ENCODE results near the gene PHACTR4. TPM values are rescaled to one million over a fixed set of nuclear protein-coding genes. Genes with fewer than 3 reads are reported as not detected.

The PHACTR4 gene
- total RNA-seq, 1 experiment from 2014 or later, result 35.5 TPM

DNA sequence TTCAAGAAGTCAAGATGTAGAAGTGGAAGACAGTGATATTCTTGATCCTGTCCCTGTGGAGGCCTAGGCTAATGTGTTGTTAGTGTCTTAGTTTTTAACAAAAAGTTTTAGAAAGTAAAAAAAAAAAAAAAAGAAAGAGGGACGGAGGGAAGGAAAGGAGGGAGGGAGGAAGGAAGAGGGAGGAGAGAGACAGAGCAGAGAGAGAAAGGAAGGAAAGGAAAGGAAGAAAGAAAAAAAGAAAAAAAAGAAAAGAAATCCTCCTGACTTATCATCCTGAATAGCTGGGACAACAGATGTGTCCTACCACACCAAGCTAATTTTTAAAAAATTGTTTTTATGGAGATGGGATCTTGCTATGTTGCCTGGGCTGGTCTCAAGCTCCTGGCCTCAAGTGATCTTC lies 24.6 kb downstream of the PHACTR4 start:
- intact Hi-C loops (cut with micrococcal nuclease; ENCODE audit: unreplicated experiment), result no loop called here
- no peaks in the 10 kb centered on the region for H3K27me3 ChIP-seq (replicated peaks; ENCODE audit: control insufficient read depth, insufficient read depth, low read length)
- no peak for TF ChIP-seq CTCF (IDR thresholded peaks at IDR 0.05; ENCODE audit: insufficient read depth in 1 of 2, low read depth in 1 of 2, low read length in 1 of 2, severe bottlenecking in 1 of 2, unreplicated experiment in 1 of 2)
- H3K9me3 ChIP-seq, result no peaks in the 10 kb centered on the region
- H3K36me3 Mint-ChIP-seq (ENCODE audit: insufficient read depth, unreplicated experiment), result peaks cover 8% of the 10 kb centered on the region
- no peak overlapping the region for H3K4me3 Mint-ChIP-seq (ENCODE audit: unreplicated experiment)
- H3K9me3 Mint-ChIP-seq (ENCODE audit: unreplicated experiment), result no peaks in the 10 kb centered on the region
- H3K27me3 Mint-ChIP-seq (ENCODE audit: insufficient read depth, unreplicated experiment), result no peaks in the 10 kb centered on the region
- H3K4me3 ChIP-seq (ENCODE audit: low read depth, low read length), result no peak overlapping the region
- no peak for DNase-seq
- H3K4me1 Mint-ChIP-seq (ENCODE audit: low read depth, unreplicated experiment), result no peaks in the 10 kb centered on the region
- no peaks in the 10 kb centered on the region for H3K4me1 ChIP-seq
- no TSS peak for BruUV-seq (replicated peaks)
- ChIA-PET CTCF (interaction anchor here (0.6 kb wide), 1 partner anchor 481 kb away, joined by 3 read pairs; no protein-coding TSS in a partner anchor), POLR2A (no interaction called here)
- H3K36me3 ChIP-seq (ENCODE audit: control insufficient read depth, insufficient read depth, low read length), result no peaks in the 10 kb centered on the region
- no peak overlapping the region for H3K27ac Mint-ChIP-seq (ENCODE audit: unreplicated experiment)

- ChIA-PET POLR2A (no interaction called here), CTCF (interaction anchor here (0.7 kb wide), 1 partner anchor 15 kb away, joined by 3 read pairs; no protein-coding TSS in a partner anchor)
- H3K9me3 Mint-ChIP-seq (ENCODE audit: unreplicated experiment), result no peaks in the 10 kb centered on the region
- no peaks in the 10 kb centered on the region for H3K27me3 Mint-ChIP-seq (ENCODE audit: insufficient read depth, unreplicated experiment)
- Histone ChIP-seq H3K27me3 (replicated peaks; ENCODE audit: control insufficient read depth, insufficient read depth, low read length) (no peaks in the 10 kb centered on the region), H3K4me1 (no peaks in the 10 kb centered on the region), H3K4me3 (ENCODE audit: low read depth, low read length) (no peak overlapping the region), H3K36me3 (ENCODE audit: control insufficient read depth, insufficient read depth, low read length) (no peaks in the 10 kb centered on the region), H3K9me3 (no peaks in the 10 kb centered on the region)
- H3K4me3 Mint-ChIP-seq (ENCODE audit: unreplicated experiment), result no peak overlapping the region
- H3K4me1 Mint-ChIP-seq (ENCODE audit: low read depth, unreplicated experiment), result peaks cover 6% of the 10 kb centered on the region
- peaks cover 8% of the 10 kb centered on the region for H3K36me3 Mint-ChIP-seq (ENCODE audit: insufficient read depth, unreplicated experiment)
- H3K27ac Mint-ChIP-seq (ENCODE audit: unreplicated experiment), result no peak overlapping the region
- intact Hi-C loops (cut with micrococcal nuclease; ENCODE audit: unreplicated experiment), result no loop called here
- no peak for TF ChIP-seq CTCF (IDR thresholded peaks at IDR 0.05; ENCODE audit: insufficient read depth in 1 of 2, low read depth in 1 of 2, low read length in 1 of 2, severe bottlenecking in 1 of 2, unreplicated experiment in 1 of 2)
- no peak for DNase-seq
- BruUV-seq (replicated peaks), result no TSS peak
Measured at GRCh38 chr1:28395181-28395580, 25.6 kb downstream of the PHACTR4 start.

DNA sequence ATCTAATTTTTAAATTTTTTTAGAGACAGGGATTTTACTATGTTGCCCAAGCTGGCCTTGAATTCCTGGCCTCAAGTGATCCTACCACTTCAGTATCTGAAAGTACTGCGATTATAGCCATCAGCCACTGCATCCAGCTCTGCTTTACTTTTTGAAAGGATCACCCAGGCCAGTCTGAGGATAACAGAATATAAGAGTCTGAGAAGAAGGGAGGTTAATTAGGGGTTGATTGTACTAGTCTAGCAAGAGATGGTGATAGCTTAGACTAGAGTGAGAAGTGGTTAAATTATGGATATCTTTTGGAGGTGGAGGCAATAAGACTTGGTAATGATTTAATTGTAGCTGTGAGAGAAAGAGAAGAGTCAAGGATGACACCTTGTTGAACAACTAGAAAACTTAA lies 32.2 kb downstream of the PHACTR4 start:
- no peak for DNase-seq
- Histone ChIP-seq H3K4me3 (ENCODE audit: low read depth, low read length) (no peak overlapping the region), H3K36me3 (ENCODE audit: control insufficient read depth, insufficient read depth, low read length) (no peaks in the 10 kb centered on the region), H3K27me3 (replicated peaks; ENCODE audit: control insufficient read depth, insufficient read depth, low read length) (no peaks in the 10 kb centered on the region), H3K9me3 (no peaks in the 10 kb centered on the region), H3K4me1 (no peaks in the 10 kb centered on the region)
- Mint-ChIP-seq H3K4me1 (ENCODE audit: low read depth, unreplicated experiment) (peaks cover 6% of the 10 kb centered on the region), H3K27ac (ENCODE audit: unreplicated experiment) (no peak overlapping the region), H3K4me3 (ENCODE audit: unreplicated experiment) (no peak overlapping the region), H3K36me3 (ENCODE audit: insufficient read depth, unreplicated experiment) (peaks cover 8% of the 10 kb centered on the region), H3K27me3 (ENCODE audit: insufficient read depth, unreplicated experiment) (no peaks in the 10 kb centered on the region), H3K9me3 (ENCODE audit: unreplicated experiment) (no peaks in the 10 kb centered on the region)
- ChIA-PET POLR2A (no interaction called here), CTCF (no interaction called here)
- no TSS peak for BruUV-seq (replicated peaks)
- intact Hi-C loops (cut with micrococcal nuclease; ENCODE audit: unreplicated experiment), result no loop called here
- TF ChIP-seq CTCF (IDR thresholded peaks at IDR 0.05; ENCODE audit: insufficient read depth in 1 of 2, low read depth in 1 of 2, low read length in 1 of 2, severe bottlenecking in 1 of 2, unreplicated experiment in 1 of 2), result no peak

Measured in Caco-2 (cell line).